T-cell (primary cell): ENCODE measurements around the gene MSLN. TPM values are rescaled to one million over a fixed set of nuclear protein-coding genes. Genes with fewer than 3 reads are reported as not detected.

Source experiments
- ATAC-seq, 4 experiments: fragments of 200-7000 bp in 3 of 4; fragments of 150-1000 bp in 1 of 4; cut with Tn5 transposase; replicated peaks in 1 of 4; 1 replicate in 3 of 4; 2 replicates in 1 of 4; pipeline ENCODE4 v1.10.0; 2021; ENCODE audit warnings: moderate library complexity in 3 of 4, mild to moderate bottlenecking in 2 of 4, moderate number of reproducible peaks in 1 of 4
- CTCF ChIA-PET, 2 donors: fragments of 300-600 bp; sonication (Branson Sonifier 250); formaldehyde crosslinking; loops; one replicate each; lab custom pipeline; 2022; ENCODE audit warnings: antibody characterized with exemption in 2 of 2; lab: Charles Lee
- POLR2A ChIA-PET, 2 donors: fragments of 300-600 bp; sonication (Branson Sonifier 250); formaldehyde crosslinking; loops; one replicate each; lab custom pipeline; 2022; ENCODE audit warnings: antibody characterized with exemption in 2 of 2; lab: Charles Lee
- DNase-seq, 35 experiments: peaks; one replicate each; pipeline versions ENCODE4 v3.0.0 to v3.0.0-alpha.2; 2013 to 2023
- H3K27ac ChIP-seq: one replicate; pipeline ENCODE4 v1.5.1; 2013; ENCODE audit warnings: low read length
- H3K27me3 ChIP-seq, 2 experiments: replicated peaks in 1 of 2; 1 replicate in 1 of 2; 2 replicates in 1 of 2; pipeline versions ENCODE4 v1.6.1 to v1.7.0; 2013; ENCODE audit warnings: low read length in 1 of 2, mixed read lengths in 1 of 2; ENCODE audit not compliant: control insufficient read depth in 2 of 2, insufficient read depth in 2 of 2; ENCODE audit errors: extremely low read depth in 1 of 2
- H3K36me3 ChIP-seq, 2 donors: 1 replicate in 1 of 2; 2 replicates in 1 of 2; pipeline versions ENCODE4 v1.6.1 to v1.7.0; 2013; ENCODE audit warnings: low read length in 1 of 2; ENCODE audit not compliant: control insufficient read depth in 2 of 2, insufficient read depth in 1 of 2; ENCODE audit errors: extremely low read depth in 1 of 2
- H3K4me1 ChIP-seq, 2 experiments: 1 replicate in 1 of 2; 2 replicates in 1 of 2; pipeline versions ENCODE4 v1.6.1 to v1.7.0; 2013; ENCODE audit warnings: low read length in 2 of 2, mixed read lengths in 1 of 2; ENCODE audit not compliant: insufficient read depth in 2 of 2, control insufficient read depth in 1 of 2; ENCODE audit errors: extremely low read depth in 1 of 2
- H3K4me3 ChIP-seq, 2 donors: 1 replicate in 1 of 2; 2 replicates in 1 of 2; pipeline versions ENCODE4 v1.5.1 to v1.7.0; 2013; ENCODE audit warnings: mild to moderate bottlenecking in 2 of 2, low read length in 1 of 2, moderate library complexity in 1 of 2; ENCODE audit not compliant: control insufficient read depth in 1 of 2; ENCODE audit errors: extremely low read depth in 1 of 2
- H3K9me3 ChIP-seq: 2 replicates; pipeline ENCODE4 v1.7.0; 2013
- H3K27ac Mint-ChIP-seq, 2 donors: one replicate each; pipeline ENCODE4 v1.8.0; 2020 to 2021; ENCODE audit warnings: mild to moderate bottlenecking in 2 of 2, mixed read lengths in 2 of 2
- H3K27me3 Mint-ChIP-seq, 2 donors: one replicate each; pipeline ENCODE4 v1.8.0; 2021 to 2022; ENCODE audit warnings: mixed read lengths in 2 of 2
- H3K36me3 Mint-ChIP-seq: one replicate; pipeline ENCODE4 v1.8.0; 2021; ENCODE audit warnings: mixed read lengths
- H3K4me1 Mint-ChIP-seq, 3 donors: one replicate each; pipeline ENCODE4 v1.8.0; 2020 to 2022; ENCODE audit warnings: mixed read lengths in 3 of 3, mild to moderate bottlenecking in 1 of 3
- H3K4me3 Mint-ChIP-seq, 3 donors: one replicate each; pipeline ENCODE4 v1.8.0; 2020 to 2022; ENCODE audit warnings: mild to moderate bottlenecking in 3 of 3, mixed read lengths in 3 of 3, moderate library complexity in 3 of 3
- H3K9me3 Mint-ChIP-seq, 3 donors: one replicate each; pipeline ENCODE4 v1.8.0; 2020 to 2022; ENCODE audit warnings: mixed read lengths in 3 of 3
- WGBS: methylation state at CpG from one replicate; pipeline ENCODE4 v1.1.5; 2013; ENCODE audit warnings: missing lambda C conversion rate; ENCODE audit not compliant: insufficient coverage; 5-methylcytosine and 5-hydroxymethylcytosine counted together
- total RNA-seq, 35 experiments: library from RNA in 6 of 35; stranded (reverse) in 6 of 35; fragments of 120-200 nt in 1 of 35; gene quantifications; one replicate each; pipeline versions ENCODE4 v1.2.1 to v1.2.4 and lab custom pipeline; 2013 to 2026

The MSLN gene
- total RNA-seq, 5 donors from 2014 or later (not counting 1 experiment from before 2014, with no cell fraction given), result 0.55 to 0.60 TPM; not detected in 3

GRCh38 chr16:785563-786535 is 25.3 kb downstream of the MSLN start:
- no peaks in the 10 kb centered on the region for H3K9me3 ChIP-seq
- ChIA-PET CTCF (interaction anchor here in 1 of 2 donors (1.0 kb wide), 1 partner anchor 74 kb away, joined by 3 read pairs; no protein-coding TSS in a partner anchor), POLR2A (no interaction called here)
- peak in 1 of 4 experiments; percentile 19 for ATAC-seq
- Mint-ChIP-seq H3K36me3 (no peaks in the 10 kb centered on the region), H3K27ac (no peak overlapping the region), H3K4me3 (peak overlapping the region; percentile 72 to 85 (median 83)), H3K27me3 (no peaks in the 10 kb centered on the region), H3K9me3 (no peaks in the 10 kb centered on the region), H3K4me1 (peaks cover 0 to 15% (median 8%) of the 10 kb centered on the region in 3 donors)
- DNase-seq, result peak; percentile 32 to 84 (median 64)
- no peak overlapping the region for H3K27ac ChIP-seq
- peaks cover 2 to 9% of the 10 kb centered on the region in 2 donors for H3K36me3 ChIP-seq
- H3K4me1 ChIP-seq, result peaks cover 5 to 37% of the 10 kb centered on the region in 2 experiments
- H3K4me3 ChIP-seq, result no peak overlapping the region
- peaks cover 0 to 25% of the 10 kb centered on the region in 2 experiments for H3K27me3 ChIP-seq
- WGBS, result 62% methylated on average over 50 of the region's 58 CpGs

- Histone ChIP-seq H3K27me3 (peaks cover 0 to 10% of the 10 kb centered on the region in 2 experiments), H3K27ac (no peak overlapping the region), H3K9me3 (no peaks in the 10 kb centered on the region), H3K36me3 (peaks cover 9% of the 10 kb centered on the region in 2 donors), H3K4me3 (peak overlapping the region; percentile 69 to 90), H3K4me1 (peaks cover 5 to 37% of the 10 kb centered on the region in 2 experiments)
- H3K36me3 Mint-ChIP-seq, result peaks cover 6% of the 10 kb centered on the region
- peak overlapping the region; percentile 83 to 85 (median 84) for H3K4me3 Mint-ChIP-seq
- no peaks in the 10 kb centered on the region for H3K27me3 Mint-ChIP-seq
- CTCF ChIA-PET, result no interaction called here
- no peaks in the 10 kb centered on the region for H3K9me3 Mint-ChIP-seq
- POLR2A ChIA-PET, result no interaction called here
- 43% methylated on average over 46 of the region's 47 CpGs for WGBS
- H3K27ac Mint-ChIP-seq, result peak overlapping the region; percentile 55 to 64
- ATAC-seq, result no peak
- H3K4me1 Mint-ChIP-seq, result peaks cover 0 to 18% (median 8%) of the 10 kb centered on the region in 3 donors
- DNase-seq, result no peak
Observed at GRCh38 chr16:787321-787966, 26.9 kb downstream of the MSLN start.

- H3K27me3 ChIP-seq, result peaks cover 0 to 5% of the 10 kb centered on the region in 2 experiments
- ChIA-PET POLR2A (interaction anchor here in 1 of 2 donors (1.0 kb wide), 1 partner anchor 47 kb away, joined by 6 read pairs; the partner anchor contains the start of gene CIAO3), CTCF (interaction anchor here in 1 of 2 donors (1.0 to 1.2 kb wide), 2 partner anchors 60 to 76 kb away, joined by 3 to 4 read pairs; no protein-coding TSS in a partner anchor)
- peaks cover 9% of the 10 kb centered on the region in 2 donors for H3K36me3 ChIP-seq
- Mint-ChIP-seq H3K27me3 (no peaks in the 10 kb centered on the region), H3K27ac (peak within 1 kb of the TSS; percentile 55 to 64), H3K4me1 (peaks cover 0 to 18% (median 8%) of the 10 kb centered on the region in 3 donors), H3K36me3 (peaks cover 6% of the 10 kb centered on the region), H3K9me3 (no peaks in the 10 kb centered on the region), H3K4me3 (peak within 1 kb of the TSS; percentile 83 to 85 (median 84))
- ATAC-seq (peak; percentile 10 to 34 (median 26)), DNase-seq (peak in 2 of 35 experiments; percentile 16 to 59)
- peaks cover 5 to 37% of the 10 kb centered on the region in 2 experiments for H3K4me1 ChIP-seq
- no peaks in the 10 kb centered on the region for H3K9me3 ChIP-seq
- peak within 1 kb of the TSS; percentile 12 for H3K27ac ChIP-seq
- WGBS, result under 1% methylated on average over 44 of the region's 45 CpGs
- peak within 1 kb of the TSS; percentile 69 to 90 for H3K4me3 ChIP-seq
Observed at GRCh38 chr16:787978-788398, 27.5 kb downstream of the MSLN start, which contains the start of gene RPUSD1. TSS of gene RPUSD1 (minus strand) at chr16:788381. CDS start at chr16:787737, 644 bp downstream.

GRCh38 chr16:788399-789126 is 28.0 kb downstream of the MSLN start, which contains the start of gene CHTF18:
TSS of gene CHTF18 (plus strand) at chr16:788620. CDS start at chr16:788685, 65 bp downstream.
- Mint-ChIP-seq H3K36me3 (peaks cover 6% of the 10 kb centered on the region), H3K4me1 (peaks cover 0 to 18% (median 8%) of the 10 kb centered on the region in 3 donors), H3K9me3 (no peaks in the 10 kb centered on the region), H3K4me3 (peak within 1 kb of the TSS; percentile 83 to 85 (median 84)), H3K27ac (peak within 1 kb of the TSS; percentile 55 to 64), H3K27me3 (no peaks in the 10 kb centered on the region)
- ChIA-PET CTCF (interaction anchor here in 1 of 2 donors (1.0 to 1.2 kb wide), 2 partner anchors 60 to 76 kb away, joined by 3 to 4 read pairs; no protein-coding TSS in a partner anchor), POLR2A (interaction anchor here in 1 of 2 donors (1.0 kb wide), 1 partner anchor 48 kb away, joined by 6 read pairs; the partner anchor contains the start of gene CIAO3)
- H3K4me3 ChIP-seq, result peak within 1 kb of the TSS; percentile 69 to 90
- no peaks in the 10 kb centered on the region for H3K27me3 ChIP-seq
- peak; percentile 79 to 97 (median 92) for DNase-seq
- peak; percentile 95 to 96 (median 96) for ATAC-seq
- peak within 1 kb of the TSS; percentile 12 for H3K27ac ChIP-seq
- H3K9me3 ChIP-seq, result no peaks in the 10 kb centered on the region
- peaks cover 9% of the 10 kb centered on the region in 2 donors for H3K36me3 ChIP-seq
- peaks cover 5 to 37% of the 10 kb centered on the region in 2 experiments for H3K4me1 ChIP-seq
- under 1% methylated on average over 93 of the region's 97 CpGs for WGBS

- Mint-ChIP-seq H3K27ac (no peak overlapping the region), H3K4me3 (peak overlapping the region in 2 of 3 donors; percentile 53 to 60), H3K4me1 (peaks cover 0 to 18% (median 8%) of the 10 kb centered on the region in 3 donors), H3K9me3 (no peaks in the 10 kb centered on the region), H3K36me3 (peaks cover 6% of the 10 kb centered on the region), H3K27me3 (no peaks in the 10 kb centered on the region)
- WGBS, result 85% methylated on average over 23 of the region's 33 CpGs
- Histone ChIP-seq H3K27me3 (no peaks in the 10 kb centered on the region), H3K36me3 (peaks cover 9% of the 10 kb centered on the region in 2 donors), H3K4me3 (peak overlapping the region; percentile 55 to 58), H3K9me3 (no peaks in the 10 kb centered on the region), H3K4me1 (peaks cover 5 to 37% of the 10 kb centered on the region in 2 experiments), H3K27ac (no peak overlapping the region)
- no peak for ATAC-seq
- ChIA-PET CTCF (no interaction called here), POLR2A (no interaction called here)
- no peak for DNase-seq
Observed at GRCh38 chr16:789191-789850, 28.8 kb downstream of the MSLN start.
